HEK293T (cell line): ENCODE measurements around the gene HNRNPCL4.
"Not testable (repeated sequence)": the region's sequence is repeated elsewhere in the genome, so short reads cannot be mapped to it uniquely, and the experiment has no call there.

ENCODE experiments used
- CTCF ChIA-PET: fragments of 350-600 bp; formaldehyde crosslinking; extraction: SDS; loops from one replicate; lab custom pipeline; 2021; ENCODE audit warnings: antibody characterized with exemption, inconsistent platforms; lab: Yijun Ruan, JAX
- POLR2A ChIA-PET: fragments of 350-600 bp; formaldehyde crosslinking; extraction: SDS; loops from one replicate; lab custom pipeline; 2020; ENCODE audit warnings: antibody characterized with exemption, inconsistent platforms; lab: Yijun Ruan, JAX
- DNase-seq: peaks from one replicate; pipeline ENCODE4 v3.0.0; 2012; ENCODE audit warnings: mixed read lengths; ENCODE audit errors: extremely low spot score

Gene HNRNPCL4

DNA sequence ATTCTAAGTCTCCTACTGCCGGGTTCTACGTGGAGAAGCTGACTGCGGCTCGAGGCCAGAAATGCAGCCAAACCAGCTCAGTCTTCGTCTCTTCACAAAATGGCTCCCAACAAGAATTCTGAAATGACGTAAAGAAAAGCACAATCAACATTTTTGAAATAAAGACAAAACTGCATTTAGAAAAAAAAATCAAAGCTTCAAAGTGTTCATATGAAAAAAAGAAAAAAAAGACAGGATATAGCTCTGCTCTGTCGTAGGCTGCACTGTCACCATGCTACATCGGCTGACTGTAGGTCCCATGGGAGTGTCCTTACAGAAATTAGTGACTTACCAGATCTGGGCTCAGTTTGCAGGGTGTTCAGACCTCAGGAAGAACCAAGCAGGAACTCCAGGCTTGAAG, at the start of gene HNRNPCL4:
HNRNPCL4 (minus strand) TSS at position 101 of the 400 bp plus-strand sequence. CDS start 164 bp downstream, outside the sequence.
- POLR2A ChIA-PET, CTCF ChIA-PET: not testable (repeated sequence)

DNA sequence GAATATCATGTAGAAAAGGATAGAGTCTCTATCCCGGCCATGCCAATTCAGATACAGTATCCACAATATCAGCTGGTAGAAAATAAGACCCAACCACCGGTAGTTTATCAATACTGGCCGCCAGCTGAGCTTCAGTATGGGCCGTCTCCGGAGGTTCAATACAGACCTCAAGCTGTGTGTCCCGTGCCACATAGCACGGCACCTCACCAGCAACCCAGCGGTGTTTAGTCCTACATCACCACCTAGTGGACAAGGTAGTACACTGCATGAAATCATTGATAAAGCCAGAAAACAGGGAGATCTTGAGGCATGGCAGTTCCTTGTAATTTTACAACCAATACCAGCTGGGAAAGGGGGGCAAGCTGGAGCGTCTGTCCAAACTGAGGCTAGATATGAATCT, 43.3 kb upstream of the HNRNPCL4 start:
- CTCF ChIA-PET, POLR2A ChIA-PET, DNase-seq: not testable (repeated sequence)

More for the DNA sequence above, at the start of gene HNRNPCL4:
- not testable (repeated sequence) for DNase-seq

DNA sequence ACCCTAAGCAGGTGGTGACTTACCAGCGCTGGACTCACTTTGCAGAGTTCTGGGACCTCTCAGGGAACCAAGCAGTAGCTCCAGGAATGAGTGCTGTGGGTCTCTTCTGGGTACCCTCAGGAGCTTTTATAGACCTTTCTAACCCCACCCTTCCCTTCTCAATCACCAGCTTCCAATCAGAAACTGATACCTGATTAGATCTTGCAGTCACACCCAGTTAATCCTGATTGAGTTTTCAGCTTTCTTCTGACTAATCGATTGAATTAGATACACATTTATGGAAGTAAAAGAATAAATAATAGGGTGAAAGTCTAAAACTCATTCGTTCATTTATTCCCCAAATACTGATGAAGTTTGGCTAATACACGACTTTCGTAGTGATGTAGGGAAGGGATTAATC, 35.9 kb upstream of the HNRNPCL4 start, which contains the start of gene PRAMEF13:
PRAMEF13 (minus strand) TSS at position 101 of the 400 bp plus-strand sequence. CDS start 1,820 bp downstream, outside the sequence.
- CTCF ChIA-PET, POLR2A ChIA-PET: not testable (repeated sequence)

DNA sequence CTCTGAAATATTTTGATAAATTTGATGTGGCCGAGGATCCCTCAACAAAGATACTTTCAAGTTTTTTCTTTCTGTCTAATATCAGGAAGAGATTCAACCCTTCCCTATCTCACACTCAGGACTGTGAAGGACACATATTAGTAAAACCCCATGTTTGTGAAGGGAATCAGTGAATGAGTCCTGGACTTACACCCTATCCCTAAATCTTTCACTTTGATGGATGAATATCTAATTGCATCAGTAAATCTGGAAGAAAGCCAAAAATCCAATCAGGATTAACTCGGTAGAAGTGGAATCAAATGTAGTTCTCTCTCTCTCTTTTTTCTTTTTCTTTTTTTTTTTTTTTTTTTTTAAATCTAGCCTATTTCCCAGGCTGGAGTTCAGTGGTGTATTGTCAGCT, 6.1 kb upstream of the HNRNPCL4 start, which contains the start of gene PRAMEF9:
PRAMEF9 (plus strand) TSS at position 301 of the 400 bp plus-strand sequence. CDS start 3,433 bp downstream, outside the sequence.
- DNase-seq, CTCF ChIA-PET, POLR2A ChIA-PET: not testable (repeated sequence)

More for the DNA sequence above, 35.9 kb upstream of the HNRNPCL4 start, which contains the start of gene PRAMEF13:
- DNase-seq = not testable (repeated sequence)

DNA sequence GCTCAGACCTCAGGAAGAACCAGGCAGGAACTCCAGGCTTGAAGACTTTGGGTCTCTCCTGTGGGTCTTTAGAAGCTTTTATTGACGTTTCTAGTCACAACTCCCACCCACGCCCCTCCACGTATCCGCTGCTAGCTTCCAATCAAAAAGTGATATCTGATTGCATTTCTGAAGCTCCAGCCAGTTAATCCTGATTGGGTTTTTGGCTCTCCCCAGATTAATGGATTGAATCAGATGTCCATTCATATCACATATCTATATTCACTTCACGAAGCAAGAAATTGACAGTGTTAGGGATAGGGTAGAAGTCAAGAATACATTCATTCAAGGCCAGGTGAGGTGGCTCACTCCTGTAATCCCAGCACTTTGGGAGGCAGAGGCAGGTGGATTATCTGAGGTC, 9.5 kb downstream of the HNRNPCL4 start, which contains the start of gene PRAMEF26:
PRAMEF26 (minus strand) TSS at position 101 of the 400 bp plus-strand sequence. CDS start 2,914 bp downstream, outside the sequence.
- DNase-seq, POLR2A ChIA-PET, CTCF ChIA-PET: not testable (repeated sequence)

DNA sequence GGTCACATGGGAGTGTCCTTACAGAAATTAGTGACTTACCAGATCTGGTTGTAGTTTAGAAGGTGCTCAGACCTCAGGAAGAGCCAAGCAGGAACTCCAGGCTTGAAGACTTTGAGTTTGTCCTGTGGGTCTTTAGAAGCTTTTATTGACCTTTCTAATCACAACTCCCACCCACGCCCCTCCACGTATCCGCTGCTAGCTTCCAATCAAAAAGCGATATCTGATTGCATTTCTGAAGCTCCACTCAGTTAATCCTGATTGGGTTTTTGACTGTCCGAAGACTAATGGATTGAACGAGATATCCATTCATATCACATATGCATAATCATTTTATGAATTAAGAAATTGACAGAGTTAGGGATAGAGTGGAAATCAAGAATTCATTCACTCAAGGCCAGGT, 48.7 kb downstream of the HNRNPCL4 start, which contains the start of gene HNRNPCL2:
HNRNPCL2 (minus strand) TSS at position 101 of the 400 bp plus-strand sequence. CDS start 454 bp downstream, outside the sequence.
- DNase-seq, POLR2A ChIA-PET, CTCF ChIA-PET: not testable (repeated sequence)
